ENCODE data around the gene CELA3B. TPM values are rescaled to one million over a fixed set of nuclear protein-coding genes. Genes with fewer than 3 reads are reported as not detected.
"Not testable (repeated sequence)": the region's sequence is repeated elsewhere in the genome, so short reads cannot be mapped to it uniquely, and the experiment has no call there.

Gene CELA3B
- total and polyA plus RNA-seq, 2 experiments from 2014 or later, result 0.33 TPM; not detected in 1

DNA sequence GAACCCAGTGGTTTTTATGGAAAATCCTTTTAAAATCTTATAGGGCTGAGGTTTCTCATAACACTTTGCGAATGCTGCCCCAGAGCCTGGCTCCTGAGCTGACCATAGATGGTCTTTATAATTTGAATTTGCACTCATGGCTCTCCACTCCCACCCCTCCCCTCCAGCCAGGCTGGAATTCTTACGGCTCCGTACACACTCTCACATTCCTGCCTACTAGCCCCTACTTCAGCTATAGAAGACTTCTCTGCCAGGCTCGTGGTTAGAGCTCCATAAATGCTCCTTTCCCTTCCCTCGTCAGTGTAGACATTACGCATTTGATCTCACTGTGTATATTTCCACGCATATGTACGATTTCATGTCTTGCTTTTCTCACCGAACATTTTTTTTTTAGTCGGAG lies 34.4 kb upstream of the CELA3B start:
- Histone ChIP-seq H3K79me2 (no peaks in the 10 kb centered on the region), H3K4me3 (no peak overlapping the region), H3K4me1 (ENCODE audit: insufficient read depth) (peaks cover 34% of the 10 kb centered on the region), H3K9me2 (replicated peaks; ENCODE audit: insufficient read depth) (no peaks in the 10 kb centered on the region), H3K27ac (peak overlapping the region; percentile 74), H3K9me3 (ENCODE audit: low read depth) (no peaks in the 10 kb centered on the region), H3K36me3 (replicated peaks; ENCODE audit: insufficient read depth, low read depth) (no peaks in the 10 kb centered on the region), H2AFZ (no peak overlapping the region), H3K4me2 (no peak overlapping the region), H4K20me1 (ENCODE audit: insufficient read depth, poor library complexity, severe bottlenecking) (no peaks in the 10 kb centered on the region), H3K27me3 (no peaks in the 10 kb centered on the region)
- DNase-seq (ENCODE audit: low spot score), result no peak
- 67% methylated on average over 10 of the region's 10 CpGs for WGBS (ENCODE audit: low lambda C conversion rate, missing lambda C conversion rate)
- TF ChIP-seq EZH2phosphoT487 (IDR thresholded peaks at IDR 0.05; ENCODE audit: low read depth, severe bottlenecking, unreplicated experiment) (no peak), EZH2 (IDR thresholded peaks at IDR 0.05; ENCODE audit: borderline replicate concordance) (no peak)
- TF ChIP-seq, protein P1, sequence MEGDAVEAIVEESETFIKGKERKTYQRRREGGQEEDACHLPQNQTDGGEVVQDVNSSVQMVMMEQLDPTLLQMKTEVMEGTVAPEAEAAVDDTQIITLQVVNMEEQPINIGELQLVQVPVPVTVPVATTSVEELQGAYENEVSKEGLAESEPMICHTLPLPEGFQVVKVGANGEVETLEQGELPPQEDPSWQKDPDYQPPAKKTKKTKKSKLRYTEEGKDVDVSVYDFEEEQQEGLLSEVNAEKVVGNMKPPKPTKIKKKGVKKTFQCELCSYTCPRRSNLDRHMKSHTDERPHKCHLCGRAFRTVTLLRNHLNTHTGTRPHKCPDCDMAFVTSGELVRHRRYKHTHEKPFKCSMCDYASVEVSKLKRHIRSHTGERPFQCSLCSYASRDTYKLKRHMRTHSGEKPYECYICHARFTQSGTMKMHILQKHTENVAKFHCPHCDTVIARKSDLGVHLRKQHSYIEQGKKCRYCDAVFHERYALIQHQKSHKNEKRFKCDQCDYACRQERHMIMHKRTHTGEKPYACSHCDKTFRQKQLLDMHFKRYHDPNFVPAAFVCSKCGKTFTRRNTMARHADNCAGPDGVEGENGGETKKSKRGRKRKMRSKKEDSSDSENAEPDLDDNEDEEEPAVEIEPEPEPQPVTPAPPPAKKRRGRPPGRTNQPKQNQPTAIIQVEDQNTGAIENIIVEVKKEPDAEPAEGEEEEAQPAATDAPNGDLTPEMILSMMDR (IDR thresholded peaks at IDR 0.05; ENCODE audit: poor library complexity), result no peak

DNA sequence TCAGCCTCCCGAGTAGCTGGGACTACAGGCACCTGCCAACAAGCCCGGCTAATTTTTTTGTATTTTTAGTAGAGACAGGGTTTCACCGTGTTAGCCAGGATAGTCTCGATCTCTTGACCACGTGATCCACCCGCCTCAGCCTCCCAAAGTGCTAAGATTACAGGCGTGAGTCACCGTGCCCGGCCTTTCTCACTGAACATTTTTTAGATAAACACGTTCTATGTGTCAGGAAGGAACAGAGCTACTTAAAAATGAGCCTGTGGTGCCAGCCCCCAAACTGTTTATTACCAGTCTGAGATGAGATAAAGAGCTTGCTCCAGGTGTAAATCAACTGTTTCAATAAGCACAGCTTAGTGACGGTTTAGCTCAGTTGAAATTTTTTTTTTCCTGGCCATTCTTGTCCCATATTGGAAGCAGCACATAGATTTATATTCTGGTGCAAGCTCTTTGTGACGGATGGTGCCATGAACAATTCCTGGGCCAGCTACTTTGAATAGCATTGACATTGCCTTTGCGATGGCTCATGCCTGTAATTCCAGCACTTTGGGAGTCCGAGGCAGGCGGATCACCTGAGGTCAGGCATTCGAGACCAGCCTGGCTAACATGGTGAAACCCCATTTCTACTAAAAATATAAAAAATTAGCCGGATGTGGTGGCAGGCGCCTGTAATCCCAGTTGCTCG lies 33.7 kb upstream of the CELA3B start:
- H3K9me3 ChIP-seq (ENCODE audit: low read depth); H3K27me3 ChIP-seq; H3K4me2 ChIP-seq; H3K79me2 ChIP-seq; DNase-seq (ENCODE audit: low spot score); H3K36me3 ChIP-seq (replicated peaks; ENCODE audit: insufficient read depth, low read depth); H3K4me3 ChIP-seq; H4K20me1 ChIP-seq (ENCODE audit: insufficient read depth, poor library complexity, severe bottlenecking); H3K9me2 ChIP-seq (replicated peaks; ENCODE audit: insufficient read depth); H2AFZ ChIP-seq: not testable (repeated sequence)
- WGBS (ENCODE audit: low lambda C conversion rate, missing lambda C conversion rate), result 60% methylated on average over 19 of the region's 19 CpGs
- H3K4me1 ChIP-seq (ENCODE audit: insufficient read depth), result peaks cover 28% of the 10 kb centered on the region
- H3K27ac ChIP-seq, result peak overlapping the region; percentile 74

DNA sequence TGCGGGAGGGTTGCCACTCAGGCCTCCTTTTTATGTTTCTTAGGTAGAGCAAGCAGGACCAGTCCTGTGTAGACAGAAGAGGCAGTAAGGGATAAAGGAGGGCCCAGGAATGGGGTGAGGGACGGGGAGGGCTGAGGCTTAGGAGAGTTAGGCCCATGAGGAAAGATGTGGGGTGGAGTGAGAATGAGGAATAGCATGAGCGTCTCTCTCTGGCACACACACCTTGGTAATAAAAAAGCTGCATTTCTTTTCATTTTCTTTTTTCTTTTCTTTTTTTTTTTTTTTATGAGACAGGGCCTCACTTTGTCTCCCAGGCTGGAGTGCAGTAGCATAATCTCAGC lies 32.1 kb upstream of the CELA3B start:
- no peak overlapping the region for H3K4me3 ChIP-seq
- no peaks in the 10 kb centered on the region for H3K79me2 ChIP-seq
- H3K27me3 ChIP-seq, result no peaks in the 10 kb centered on the region
- peaks cover 13% of the 10 kb centered on the region for H3K4me1 ChIP-seq (ENCODE audit: insufficient read depth)
- 48% methylated on average over 3 of the region's 3 CpGs for WGBS (ENCODE audit: low lambda C conversion rate, missing lambda C conversion rate)
- no peaks in the 10 kb centered on the region for H3K9me2 ChIP-seq (replicated peaks; ENCODE audit: insufficient read depth)
- H3K9me3 ChIP-seq (ENCODE audit: low read depth), result no peaks in the 10 kb centered on the region
- no peak for DNase-seq (ENCODE audit: low spot score)
- H3K36me3 ChIP-seq (replicated peaks; ENCODE audit: insufficient read depth, low read depth), result no peaks in the 10 kb centered on the region
- TF ChIP-seq EZH2 (IDR thresholded peaks at IDR 0.05; ENCODE audit: borderline replicate concordance) (no peak), EZH2phosphoT487 (IDR thresholded peaks at IDR 0.05; ENCODE audit: low read depth, severe bottlenecking, unreplicated experiment) (no peak)
- TF ChIP-seq, protein P1 (IDR thresholded peaks at IDR 0.05; ENCODE audit: poor library complexity), result no peak
- H2AFZ ChIP-seq, result peak overlapping the region; percentile 26
- peak overlapping the region; percentile 48 for H3K27ac ChIP-seq
- no peaks in the 10 kb centered on the region for H4K20me1 ChIP-seq (ENCODE audit: insufficient read depth, poor library complexity, severe bottlenecking)
- no peak overlapping the region for H3K4me2 ChIP-seq

DNA sequence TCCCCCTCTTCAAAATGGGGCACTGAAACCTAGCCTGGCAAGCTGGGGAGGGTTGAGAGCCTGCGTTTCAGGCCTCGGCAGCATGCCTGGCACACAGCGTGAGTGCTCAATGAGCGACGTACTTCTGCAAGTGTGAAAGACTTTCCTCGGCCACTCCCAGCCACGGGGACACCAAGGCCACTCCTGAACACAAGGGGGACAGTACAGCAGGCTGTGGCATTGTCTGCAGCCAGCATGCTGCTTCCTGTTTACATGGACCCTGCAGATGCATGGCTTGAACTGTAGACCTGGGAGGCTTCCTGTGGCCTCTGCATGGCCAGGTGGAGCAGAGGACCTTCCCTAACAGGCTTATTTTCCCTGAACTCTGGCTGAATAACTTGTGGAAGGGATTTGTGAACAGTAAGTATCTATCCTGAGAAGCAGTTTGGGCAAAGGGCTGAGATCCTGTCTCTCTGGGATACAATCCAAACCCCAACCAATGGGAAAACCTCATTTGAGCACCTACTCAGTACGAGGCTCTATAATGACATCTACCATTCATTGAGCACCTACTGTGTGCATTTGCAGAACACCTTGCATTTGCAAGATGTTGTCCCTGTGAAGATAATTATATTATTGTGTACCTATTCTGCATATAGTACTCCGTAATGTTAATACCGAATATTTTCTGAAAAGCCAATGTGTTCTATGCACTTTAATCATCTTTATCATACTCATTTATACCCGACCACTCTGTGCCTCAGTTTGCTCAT lies 29.8 kb upstream of the CELA3B start:
- Histone ChIP-seq H3K4me2 (no peak overlapping the region), H2AFZ (no peak overlapping the region), H3K4me1 (ENCODE audit: insufficient read depth) (peaks cover 5% of the 10 kb centered on the region), H3K27me3 (no peaks in the 10 kb centered on the region), H3K36me3 (replicated peaks; ENCODE audit: insufficient read depth, low read depth) (no peaks in the 10 kb centered on the region), H3K27ac (no peak overlapping the region), H3K9me3 (ENCODE audit: low read depth) (no peaks in the 10 kb centered on the region), H3K9me2 (replicated peaks; ENCODE audit: insufficient read depth) (no peaks in the 10 kb centered on the region), H4K20me1 (ENCODE audit: insufficient read depth, poor library complexity, severe bottlenecking) (no peaks in the 10 kb centered on the region), H3K79me2 (no peaks in the 10 kb centered on the region), H3K4me3 (no peak overlapping the region)
- WGBS (ENCODE audit: low lambda C conversion rate, missing lambda C conversion rate), result 76% methylated on average over 11 of the region's 11 CpGs
- no peak for DNase-seq (ENCODE audit: low spot score)
- TF ChIP-seq EZH2phosphoT487 (IDR thresholded peaks at IDR 0.05; ENCODE audit: low read depth, severe bottlenecking, unreplicated experiment) (no peak), EZH2 (IDR thresholded peaks at IDR 0.05; ENCODE audit: borderline replicate concordance) (no peak)
- TF ChIP-seq, protein P1 (IDR thresholded peaks at IDR 0.05; ENCODE audit: poor library complexity), result no peak

Data from hepatocyte (in vitro differentiated cells).